HG02943 (cell line): ENCODE results near the gene GFOD1.

Experiments used
- ATAC-seq: cut with Tn5 transposase; IDR thresholded peaks from one replicate; pipeline ENCODE4 v1.9.1; 2021; ENCODE audit warnings: mild to moderate bottlenecking, low read depth, moderate library complexity; ENCODE audit not compliant: unreplicated experiment

Gene GFOD1

GRCh38 chr6:13412639-13413465 lies 74.5 kb downstream of the GFOD1 start:
- no peak for ATAC-seq

- ATAC-seq = no peak
Observed at GRCh38 chr6:13412211-13412610, 75.2 kb downstream of the GFOD1 start.

GRCh38 chr6:13411484-13411883 lies 75.9 kb downstream of the GFOD1 start:
- ATAC-seq = no peak

GRCh38 chr6:13409991-13410390 lies 77.4 kb downstream of the GFOD1 start:
- ATAC-seq = no peak

GRCh38 chr6:13407709-13408695 lies 79.4 kb downstream of the GFOD1 start:
- ATAC-seq = no peak

- ATAC-seq = no peak
Observed at GRCh38 chr6:13407368-13407708, 80.1 kb downstream of the GFOD1 start.

GRCh38 chr6:13406781-13407180 lies 80.6 kb downstream of the GFOD1 start:
- no peak for ATAC-seq

GRCh38 chr6:13405961-13406477 lies 81.4 kb downstream of the GFOD1 start:
- no peak for ATAC-seq

GRCh38 chr6:13404892-13405254 lies 82.5 kb downstream of the GFOD1 start:
- ATAC-seq = no peak

GRCh38 chr6:13404228-13404891 lies 83.0 kb downstream of the GFOD1 start:
- ATAC-seq = no peak

GRCh38 chr6:13402711-13403110 lies 84.7 kb downstream of the GFOD1 start:
- ATAC-seq = no peak

- no peak for ATAC-seq
Observed at GRCh38 chr6:13400772-13401171, 86.6 kb downstream of the GFOD1 start.

GRCh38 chr6:13398421-13398994 lies 88.9 kb downstream of the GFOD1 start:
- no peak for ATAC-seq

- no peak for ATAC-seq
Observed at GRCh38 chr6:13398069-13398381, 89.4 kb downstream of the GFOD1 start.

- ATAC-seq = peak; percentile 68
Observed at GRCh38 chr6:13397359-13398068, 89.9 kb downstream of the GFOD1 start.

- ATAC-seq = no peak
Observed at GRCh38 chr6:13396241-13396792, 91.1 kb downstream of the GFOD1 start.

- no peak for ATAC-seq
Observed at GRCh38 chr6:13395272-13396237, 91.8 kb downstream of the GFOD1 start.

GRCh38 chr6:13392462-13392861 lies 94.9 kb downstream of the GFOD1 start:
- no peak for ATAC-seq

- no peak for ATAC-seq
Observed at GRCh38 chr6:13391537-13391936, 95.9 kb downstream of the GFOD1 start.
